SK-N-SH (cell line): ENCODE data around the gene ACYP2.

ENCODE experiments used
- CTCF ChIP-seq: fragments of 200-600 bp; sonication (generic); IDR thresholded peaks from 2 replicates; pipeline ENCODE4 v1.6.1; 2017; ENCODE audit warnings: antibody characterized with exemption, mild to moderate bottlenecking, moderate library complexity
- GABPA ChIP-seq: IDR thresholded peaks from 2 replicates; pipeline ENCODE4 v1.4.0; 2012; ENCODE audit warnings: low read depth, mild to moderate bottlenecking
- MAX ChIP-seq: IDR thresholded peaks from 2 replicates; pipeline ENCODE4 v1.4.0; 2012; ENCODE audit warnings: low read depth
- MXI1 ChIP-seq: IDR thresholded peaks from 2 replicates; pipeline ENCODE4 v1.6.1; 2012; ENCODE audit warnings: mild to moderate bottlenecking, low read depth, low read length, improper control_type of control experiment
- PBX3 ChIP-seq: IDR thresholded peaks from 2 replicates; pipeline ENCODE4; 2012
- POLR2AphosphoS5 ChIP-seq: IDR thresholded peaks from 2 replicates; pipeline ENCODE4 v1.6.1; 2012; ENCODE audit warnings: low read depth, low read length
- RCOR1 ChIP-seq: fragments of 150-350 bp; IDR thresholded peaks from 2 replicates; pipeline ENCODE4 v1.6.1; 2017; ENCODE audit warnings: antibody characterized with exemption, low read length
- REST ChIP-seq: IDR thresholded peaks from 2 replicates; pipeline ENCODE4 v1.6.1; 2012; ENCODE audit warnings: mild to moderate bottlenecking, low read depth, low read length, moderate library complexity
- SIN3A ChIP-seq: IDR thresholded peaks from 2 replicates; pipeline ENCODE4 v1.6.1; 2012; ENCODE audit warnings: low read depth, mild to moderate bottlenecking, low read length, moderate library complexity, borderline replicate concordance
- TAF1 ChIP-seq: IDR thresholded peaks from 2 replicates; pipeline ENCODE4 v1.6.1; 2012; ENCODE audit warnings: low read depth, mild to moderate bottlenecking, low read length, moderate library complexity, borderline replicate concordance
- YY1 ChIP-seq: IDR thresholded peaks from 2 replicates; pipeline ENCODE4 v1.4.0; 2012; ENCODE audit warnings: low read depth, mild to moderate bottlenecking
- ZBTB33 ChIP-seq: IDR thresholded peaks from 2 replicates; pipeline ENCODE4 v1.4.0; 2012; ENCODE audit warnings: low read depth, borderline replicate concordance

GRCh38 chr2:54260241-54260595 is 144.8 kb downstream of the ACYP2 start:
- TF ChIP-seq SIN3A (no peak), POLR2AphosphoS5 (no peak), TAF1 (no peak), PBX3 (no peak), GABPA (no peak), RCOR1 (no peak), CTCF (no peak), MAX (no peak), ZBTB33 (no peak), REST (no peak), YY1 (no peak), MXI1 (no peak)
